ENCODE results near the gene MUCL3.

- TF ChIP-seq CTCF (IDR thresholded peaks at IDR 0.05) (no peak), EZH2 (IDR thresholded peaks at IDR 0.05; ENCODE audit: borderline replicate concordance, insufficient read depth, low read depth, low read length, poor library complexity, severe bottlenecking) (no peak)
Measured at GRCh38 chr6:30922447-30922852, 18.3 kb upstream of the MUCL3 start.
